ENCODE measurements around the gene CRISP3. TPM values are rescaled to one million over a fixed set of nuclear protein-coding genes. Genes with fewer than 3 reads are reported as not detected.

CRISP3 gene
- total and polyA plus RNA-seq, 9 of the 15 experiments (the other 6 are each of a cell fraction or from before 2014, with no cell fraction given) = 0.21 to 2.0 (median 0.58) TPM

DNA sequence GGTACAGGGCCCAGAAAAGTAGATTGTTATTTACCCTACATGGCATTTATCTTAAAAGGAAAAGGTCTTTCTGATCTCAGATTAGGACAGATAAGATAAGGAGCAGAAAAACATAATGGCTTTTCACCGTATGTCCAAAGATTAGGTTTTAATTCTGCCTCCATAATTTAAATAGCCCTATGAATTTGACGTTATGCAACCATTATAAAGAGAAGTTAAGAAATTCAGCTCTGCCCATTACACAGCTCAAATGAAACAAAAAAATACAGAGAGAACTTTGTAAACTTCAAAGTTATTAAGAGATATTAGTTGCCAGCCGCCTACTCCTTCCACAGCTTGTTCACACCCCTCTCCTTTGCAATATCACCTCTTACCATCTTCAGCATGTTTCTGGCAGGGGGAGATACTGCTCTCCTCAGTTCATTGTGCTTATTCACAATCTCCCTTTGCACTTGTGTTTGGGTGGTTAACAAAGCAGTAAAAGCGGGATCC lies 8.1 kb downstream of the CRISP3 start:
- no peaks in the 10 kb centered on the region for H3K27me3 ChIP-seq (ENCODE audit: control insufficient read depth in 2 of 2, insufficient read depth in 2 of 2, low read length in 2 of 2)
- in situ Hi-C loops (cut with MboI) = no loop called here
- no peaks in the 10 kb centered on the region for H3K79me2 ChIP-seq (ENCODE audit: control insufficient read depth, insufficient read depth, low read length)
- intact Hi-C loops (cut with micrococcal nuclease) = loop anchor here (1.0 to 5.0 kb wide), 5 partner anchors 90 to 274 kb away; partner anchors contain the start of genes CENPQ, MMUT and RHAG
- peak overlapping the region; percentile 10; the same call in 1 of the 2 replicates for H3K4me2 ChIP-seq (ENCODE audit: insufficient read depth, low read length)
- H3K4me1 ChIP-seq (replicated peaks in 1 of 2; ENCODE audit: control insufficient read depth in 2 of 2, insufficient read depth in 2 of 2, low read length in 2 of 2) = peaks cover 0 to 49% of the 10 kb centered on the region in 2 experiments; a peak in 3 of 5 replicates
- peak; percentile 60 to 88 (median 78) for DNase-seq (ENCODE audit: extremely low read depth in 1 of 4, low spot score in 3 of 4)
- H3K36me3 ChIP-seq (ENCODE audit: control insufficient read depth, insufficient read depth, low read length) = no peaks in the 10 kb centered on the region; the same call in 2 of the 3 replicates
- peak overlapping the region; percentile 58 for H2AFZ ChIP-seq (ENCODE audit: low read depth, low read length)
- H4K20me1 ChIP-seq (replicated peaks; ENCODE audit: control insufficient read depth, insufficient read depth, low read length) = no peaks in the 10 kb centered on the region
- FAIRE-seq = peak; percentile 96
- peak; percentile 88 for ATAC-seq
- BruUV-seq (replicated peaks) = no TSS peak
- H3K9ac ChIP-seq (ENCODE audit: insufficient read depth in 1 of 2, low read depth in 2 of 2, low read length in 2 of 2) = peak overlapping the region in 1 of 2 experiments; percentile 42; a peak in 1 of 4 replicates
- peak overlapping the region; percentile 50 for H3K27ac ChIP-seq (ENCODE audit: extremely low read depth, low read depth, low read length)
- ChIA-PET POLR2A (interaction anchor here (0.6 to 1.7 kb wide), 4 partner anchors 8 to 214 kb away, joined by 3 to 6 read pairs (median 4); no protein-coding TSS in a partner anchor), CTCF (ENCODE audit: low intra/inter-chr PET ratio) (no interaction called here)
- no peaks in the 10 kb centered on the region for H3K9me1 ChIP-seq (ENCODE audit: control insufficient read depth, insufficient read depth, low read length)
- H3K4me3 ChIP-seq = no peak overlapping the region
- H3K9me3 ChIP-seq (replicated peaks; ENCODE audit: control insufficient read depth, insufficient read depth, low read depth, low read length) = no peaks in the 10 kb centered on the region
- WGBS (ENCODE audit: insufficient coverage, low coverage, missing lambda C conversion rate) = under 1% methylated on average over 4 of the region's 4 CpGs
- TF ChIP-seq ZZZ3 (IDR thresholded peaks at IDR 0.05) = no peak
- no peak for TF ChIP-seq TEAD2 (tag; IDR thresholded peaks at IDR 0.05)
- TF ChIP-seq JUNB (CRISPR knock-in tag; conservative IDR thresholded peaks at IDR 0.05) = no peak
- TF ChIP-seq ELF1 (tag; IDR thresholded peaks at IDR 0.05) = no peak
- peak; percentile 24; the same call in 1 of the 2 replicates for TF ChIP-seq GABPA (tag; conservative IDR thresholded peaks at IDR 0.05; ENCODE audit: low read depth)
- no peak for TF ChIP-seq PURB (CRISPR knock-in tag; IDR thresholded peaks at IDR 0.05; ENCODE audit: low read depth)
- TF ChIP-seq RBM25 (IDR thresholded peaks at IDR 0.05; ENCODE audit: low read depth, low read length, severe bottlenecking) = no peak
- TF ChIP-seq BCOR (IDR thresholded peaks at IDR 0.05) = no peak
- no peak for TF ChIP-seq PHF8 (IDR thresholded peaks at IDR 0.05; ENCODE audit: borderline replicate concordance, low read length)
- TF ChIP-seq CBX3 (IDR thresholded peaks at IDR 0.05; ENCODE audit: borderline replicate concordance in 1 of 2, low read length in 2 of 2) = peak in 1 of 2 experiments; percentile 88; a peak in 2 of 3 replicates
- no peak for TF ChIP-seq TCFL5 (CRISPR knock-in tag; conservative IDR thresholded peaks at IDR 0.05)
- TF ChIP-seq RERE (CRISPR knock-in tag; IDR thresholded peaks at IDR 0.05; ENCODE audit: borderline replicate concordance) = no peak
- no peak for TF ChIP-seq ZNF121 (CRISPR knock-in tag; conservative IDR thresholded peaks at IDR 0.05)
- TF ChIP-seq HNRNPH1 (optimal IDR thresholded peaks at IDR 0.05; ENCODE audit: low read depth, low read length) = no peak
- TF ChIP-seq TARDBP (IDR thresholded peaks at IDR 0.05) = peak; percentile 47; the same call in 1 of the 2 replicates
- TF ChIP-seq PCBP1 (IDR thresholded peaks at IDR 0.05; ENCODE audit: low read depth, low read length, poor library complexity, severe bottlenecking) = no peak
- TF ChIP-seq ARNT (IDR thresholded peaks at IDR 0.05) = peak; percentile 40 to 80; a peak in 2 of 4 replicates
- TF ChIP-seq NFE2 (IDR thresholded peaks at IDR 0.05; ENCODE audit: low read depth) = peak; percentile 87

Measured in K562 (cell line).